Spleen (tissue), 7 donors: ENCODE data around the gene EFNA3.

Experiments
- POLR2AphosphoS5 ChIP-seq, 3 donors: sonication (generic); formaldehyde crosslinking; IDR thresholded peaks; one replicate each; pipeline ENCODE4 v1.5.1; 2017; ENCODE audit warnings: antibody characterized with exemption in 3 of 3
- TF ChIP-seq, protein P1 (sequence below), 11 experiments: fragments of 200-600 bp in 7 of 11; fragments of 450-650 bp in 4 of 11; sonication (generic) in 4 of 11; IDR thresholded peaks in 8 of 11; conservative IDR thresholded peaks in 3 of 11; 1 replicate in 7 of 11; 2 replicates in 4 of 11; pipeline versions ENCODE4 v1.4.0 to v1.8.0; 2016 to 2021; ENCODE audit warnings: antibody characterized with exemption in 11 of 11, inconsistent platforms in 4 of 11, mild to moderate bottlenecking in 1 of 11
- donor health status: DM: no; HTN: no; CAD: no; lungs with moderate emphysema.
- donor health status: DM: no; HTN: no; CAD: no.
- donor health status: DM: no; HTN: no; CAD: no.

DNA sequence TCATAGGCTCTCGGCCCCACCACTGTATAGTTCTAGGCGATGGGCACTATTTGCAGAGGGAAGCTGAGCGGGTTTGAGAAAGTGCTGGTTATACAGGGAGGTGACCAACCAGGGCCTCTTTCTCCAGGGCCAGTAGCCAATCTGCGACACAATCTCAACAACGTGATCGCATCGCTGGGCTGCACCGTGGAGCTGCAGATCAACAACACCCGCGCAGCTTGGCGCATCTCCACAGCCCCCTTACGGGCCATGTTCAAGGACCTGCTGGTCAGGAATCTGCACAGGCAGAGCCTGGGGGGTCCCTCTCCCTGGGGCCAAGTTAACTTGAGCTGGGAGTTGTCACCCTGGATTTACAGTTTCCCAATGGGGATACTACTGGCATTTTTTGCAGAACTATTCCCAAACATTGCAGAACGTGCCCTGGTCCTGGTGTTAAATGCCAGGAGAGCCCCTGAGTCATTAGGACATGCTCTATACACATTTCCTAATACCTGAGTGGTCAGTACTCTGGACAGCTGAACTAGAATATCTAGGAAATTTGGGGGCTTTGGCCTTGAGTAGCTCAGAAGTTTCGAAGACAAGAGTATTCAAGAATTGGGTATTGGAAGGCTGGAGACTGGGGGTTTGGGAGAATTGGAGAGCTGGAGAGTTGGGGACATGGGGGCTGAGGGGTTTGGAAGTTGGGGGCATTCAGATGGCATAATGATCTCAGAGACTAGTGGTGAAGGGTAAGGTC is 38.1 kb upstream of the EFNA3 start:
- TF ChIP-seq POLR2AphosphoS5 (IDR thresholded peaks at IDR 0.05), result no peak
- TF ChIP-seq, protein P1, sequence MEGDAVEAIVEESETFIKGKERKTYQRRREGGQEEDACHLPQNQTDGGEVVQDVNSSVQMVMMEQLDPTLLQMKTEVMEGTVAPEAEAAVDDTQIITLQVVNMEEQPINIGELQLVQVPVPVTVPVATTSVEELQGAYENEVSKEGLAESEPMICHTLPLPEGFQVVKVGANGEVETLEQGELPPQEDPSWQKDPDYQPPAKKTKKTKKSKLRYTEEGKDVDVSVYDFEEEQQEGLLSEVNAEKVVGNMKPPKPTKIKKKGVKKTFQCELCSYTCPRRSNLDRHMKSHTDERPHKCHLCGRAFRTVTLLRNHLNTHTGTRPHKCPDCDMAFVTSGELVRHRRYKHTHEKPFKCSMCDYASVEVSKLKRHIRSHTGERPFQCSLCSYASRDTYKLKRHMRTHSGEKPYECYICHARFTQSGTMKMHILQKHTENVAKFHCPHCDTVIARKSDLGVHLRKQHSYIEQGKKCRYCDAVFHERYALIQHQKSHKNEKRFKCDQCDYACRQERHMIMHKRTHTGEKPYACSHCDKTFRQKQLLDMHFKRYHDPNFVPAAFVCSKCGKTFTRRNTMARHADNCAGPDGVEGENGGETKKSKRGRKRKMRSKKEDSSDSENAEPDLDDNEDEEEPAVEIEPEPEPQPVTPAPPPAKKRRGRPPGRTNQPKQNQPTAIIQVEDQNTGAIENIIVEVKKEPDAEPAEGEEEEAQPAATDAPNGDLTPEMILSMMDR (IDR thresholded peaks at IDR 0.05 in 8 of 11, conservative IDR thresholded peaks at IDR 0.05 in 3 of 11), result no peak
